Measurements from ENCODE around the gene MMP25.

- TF ChIP-seq EZH2phosphoT487 (IDR thresholded peaks at IDR 0.05; ENCODE audit: borderline replicate concordance): no peak
- no peak for TF ChIP-seq CTCF (conservative IDR thresholded peaks at IDR 0.05; ENCODE audit: low read length)
Measured at GRCh38 chr16:3010510-3010909, 35.9 kb upstream of the MMP25 start.
